RKO (cell line): ENCODE results near the gene CAPRIN1.
"Not testable (repeated sequence)": the region's sequence is repeated elsewhere in the genome, so short reads cannot be mapped to it uniquely, and the experiment has no call there.

Experiments
- DNase-seq: peaks from one replicate; pipeline ENCODE4 v3.0.0-alpha.2; 2016; ENCODE audit warnings: low spot score

The CAPRIN1 gene

DNA sequence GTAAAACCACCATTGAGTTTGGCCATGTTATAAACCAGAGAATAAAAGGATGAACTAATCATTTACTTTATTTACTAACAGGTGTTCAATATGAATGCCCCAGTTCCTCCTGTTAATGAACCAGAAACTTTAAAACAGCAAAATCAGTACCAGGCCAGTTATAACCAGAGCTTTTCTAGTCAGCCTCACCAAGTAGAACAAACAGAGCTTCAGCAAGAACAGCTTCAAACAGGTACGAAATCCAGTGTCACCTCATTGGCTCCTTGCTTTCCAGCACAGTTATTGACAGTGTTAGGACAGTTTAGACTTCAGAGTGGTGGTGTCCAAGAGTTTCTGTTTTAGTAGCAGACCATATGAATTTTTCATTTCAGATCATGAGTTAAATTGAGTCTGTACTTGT is 40.3 kb downstream of the CAPRIN1 start:
- DNase-seq, result no peak

- not testable (repeated sequence) for DNase-seq
Measured at GRCh38 chr11:34094900-34095299, 43.4 kb downstream of the CAPRIN1 start.

GRCh38 chr11:34098813-34099212 is 47.3 kb downstream of the CAPRIN1 start:
- DNase-seq, result no peak

GRCh38 chr11:34104680-34105078 is 53.1 kb downstream of the CAPRIN1 start:
- DNase-seq, result peak; percentile 48

GRCh38 chr11:34105079-34105956 is 53.8 kb downstream of the CAPRIN1 start, which contains the start of gene NAT10:
Gene NAT10 (plus strand): TSS chr11:34105629. CDS start chr11:34108226, 2,597 bp downstream.
- DNase-seq, result peak; percentile 99

- peak; percentile 38 for DNase-seq
Measured at GRCh38 chr11:34105957-34106504, 54.5 kb downstream of the CAPRIN1 start.

- DNase-seq, result no peak
Measured at GRCh38 chr11:34111722-34112270, 60.3 kb downstream of the CAPRIN1 start.

- no peak for DNase-seq
Measured at GRCh38 chr11:34114014-34114413, 62.5 kb downstream of the CAPRIN1 start.

- DNase-seq, result no peak
Measured at GRCh38 chr11:34114471-34114870, 62.9 kb downstream of the CAPRIN1 start.

- no peak for DNase-seq
Measured at GRCh38 chr11:34120651-34121050, 69.1 kb downstream of the CAPRIN1 start.

- no peak for DNase-seq
Measured at GRCh38 chr11:34124885-34125668, 73.5 kb downstream of the CAPRIN1 start.

DNA sequence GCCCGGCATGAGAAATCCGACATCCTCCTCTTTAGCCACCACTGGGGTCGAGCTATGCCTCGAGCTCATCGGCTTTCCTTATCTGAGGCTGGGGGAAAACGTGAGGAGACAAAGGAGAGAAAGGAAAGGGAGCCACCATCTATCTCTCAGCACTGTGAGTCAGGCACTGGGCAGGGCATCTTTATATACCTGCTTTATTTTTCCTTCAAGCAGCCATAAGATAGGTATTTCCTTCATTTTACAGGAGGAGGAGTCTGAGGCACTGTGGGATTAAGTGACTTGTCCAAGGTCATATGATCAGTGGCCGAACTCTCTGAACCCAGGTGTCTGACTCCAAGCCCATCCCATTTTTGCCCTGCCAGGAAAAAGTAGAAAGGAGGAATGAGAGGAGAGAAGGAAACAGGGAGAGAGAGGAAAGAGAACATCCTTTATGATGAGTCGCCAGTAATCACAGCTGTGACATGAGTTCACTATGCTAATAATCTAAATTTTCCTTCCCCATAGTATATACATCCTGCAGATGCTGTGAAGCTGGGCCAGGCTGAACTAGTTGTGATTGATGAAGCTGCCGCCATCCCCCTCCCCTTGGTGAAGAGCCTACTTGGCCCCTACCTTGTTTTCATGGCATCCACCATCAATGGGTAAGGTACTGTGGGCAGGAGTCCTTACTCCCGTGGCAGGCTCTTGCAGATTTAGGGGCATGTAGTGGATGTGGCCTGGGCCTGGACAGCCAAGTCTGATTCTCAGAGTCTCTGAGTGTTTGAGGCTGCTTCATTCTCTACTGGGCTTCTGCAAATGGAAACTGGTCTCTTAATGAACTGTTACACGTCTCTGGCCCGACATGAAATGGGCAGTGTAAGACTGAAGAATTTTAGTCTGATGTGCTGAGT is 75.7 kb downstream of the CAPRIN1 start:
- peak; percentile 23 for DNase-seq

GRCh38 chr11:34128824-34129223 is 77.3 kb downstream of the CAPRIN1 start:
- DNase-seq, result no peak

GRCh38 chr11:34132261-34132965 is 80.9 kb downstream of the CAPRIN1 start:
- DNase-seq, result no peak

GRCh38 chr11:34134765-34135164 is 83.2 kb downstream of the CAPRIN1 start:
- no peak for DNase-seq

DNA sequence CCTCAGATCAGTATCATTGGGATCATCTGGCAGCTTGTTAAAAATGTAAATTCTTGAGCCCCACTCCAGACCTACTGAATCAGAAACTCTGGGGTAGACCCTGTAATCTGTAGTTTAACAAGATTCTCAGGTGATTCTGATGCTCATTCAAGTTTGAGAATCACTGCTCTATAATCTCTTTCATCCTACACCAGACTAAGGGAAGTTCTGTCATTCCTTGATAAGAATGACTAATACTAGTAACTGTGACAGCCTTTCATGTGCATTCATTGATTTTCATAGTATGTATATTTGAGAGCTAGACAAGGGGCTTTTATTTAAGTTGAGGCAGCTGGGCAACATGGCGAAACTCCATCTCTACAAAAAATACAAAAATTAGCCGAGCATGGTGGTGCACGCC is 83.9 kb downstream of the CAPRIN1 start:
- DNase-seq, result no peak

GRCh38 chr11:34136420-34136819 is 84.9 kb downstream of the CAPRIN1 start:
- DNase-seq, result no peak

DNA sequence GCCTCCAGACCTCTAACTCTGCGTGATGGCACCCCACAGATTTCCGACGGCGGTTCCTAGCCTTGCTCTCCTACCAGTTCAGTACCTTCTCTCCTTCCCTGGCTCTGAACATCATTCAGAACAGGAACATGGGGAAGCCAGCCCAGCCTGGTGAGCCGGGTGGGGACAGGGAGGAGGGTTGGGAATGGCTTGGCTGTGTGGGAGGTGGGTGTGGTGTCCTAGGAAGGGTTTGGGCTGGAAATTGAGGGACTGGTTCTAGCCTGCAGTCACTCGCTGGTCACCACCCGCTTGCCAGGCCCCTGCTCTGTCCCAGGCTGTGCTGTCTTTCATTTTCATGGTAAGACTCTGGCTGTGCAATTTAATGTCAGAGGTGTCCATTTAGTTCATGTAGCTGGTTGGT is 87.8 kb downstream of the CAPRIN1 start:
- no peak for DNase-seq

- no peak for DNase-seq
Measured at GRCh38 chr11:34140149-34140548, 88.6 kb downstream of the CAPRIN1 start.

DNA sequence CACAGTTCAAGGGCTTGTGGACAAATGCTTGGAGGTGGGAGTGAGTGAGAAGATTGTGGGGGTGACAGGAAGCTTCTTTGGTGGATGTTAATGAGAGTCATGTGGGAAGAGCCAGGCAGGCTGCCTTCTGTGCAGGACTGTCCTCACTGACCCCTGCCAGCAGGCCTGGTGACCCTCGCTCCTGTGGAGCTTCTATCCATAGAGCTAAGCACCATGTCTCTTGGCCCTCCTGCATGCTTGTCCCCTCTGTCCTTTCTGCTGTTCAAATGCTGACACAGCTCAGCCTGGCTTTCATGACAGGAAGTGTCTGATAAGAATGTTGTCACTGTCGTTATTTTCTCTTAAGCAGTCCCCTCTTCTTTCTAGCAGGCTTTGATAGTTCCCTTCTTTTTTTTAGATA is 91.5 kb downstream of the CAPRIN1 start:
- no peak for DNase-seq

DNA sequence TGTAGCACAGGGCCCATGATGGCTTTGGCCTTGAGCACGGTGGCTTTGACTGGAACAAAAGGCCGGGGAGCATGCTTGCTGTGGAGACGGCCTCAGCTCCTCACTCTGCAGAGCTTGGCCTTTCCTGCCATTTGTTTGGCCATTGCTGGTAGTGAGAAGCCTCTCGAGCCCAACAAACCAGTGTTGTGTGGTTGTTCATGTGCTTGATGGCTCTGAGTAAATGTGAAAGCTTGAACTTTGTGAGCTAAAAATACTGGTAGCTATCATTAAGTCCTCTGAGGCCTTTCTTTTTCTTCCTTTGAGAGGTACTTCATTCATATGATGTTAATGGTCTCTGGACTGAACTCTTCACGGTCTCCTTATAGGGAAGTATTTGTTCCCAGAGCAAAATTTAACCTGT is 93.5 kb downstream of the CAPRIN1 start:
- no peak for DNase-seq
